NCI-H524 treated with DMSO at 0.1 percent for 48 hours (cell line): Measurements from ENCODE around the gene ARPC4.

Experiments
- DNase-seq: peaks from one replicate; lab custom pipeline; 2025; lab: John Stamatoyannopoulos, UW

The ARPC4 gene

DNA sequence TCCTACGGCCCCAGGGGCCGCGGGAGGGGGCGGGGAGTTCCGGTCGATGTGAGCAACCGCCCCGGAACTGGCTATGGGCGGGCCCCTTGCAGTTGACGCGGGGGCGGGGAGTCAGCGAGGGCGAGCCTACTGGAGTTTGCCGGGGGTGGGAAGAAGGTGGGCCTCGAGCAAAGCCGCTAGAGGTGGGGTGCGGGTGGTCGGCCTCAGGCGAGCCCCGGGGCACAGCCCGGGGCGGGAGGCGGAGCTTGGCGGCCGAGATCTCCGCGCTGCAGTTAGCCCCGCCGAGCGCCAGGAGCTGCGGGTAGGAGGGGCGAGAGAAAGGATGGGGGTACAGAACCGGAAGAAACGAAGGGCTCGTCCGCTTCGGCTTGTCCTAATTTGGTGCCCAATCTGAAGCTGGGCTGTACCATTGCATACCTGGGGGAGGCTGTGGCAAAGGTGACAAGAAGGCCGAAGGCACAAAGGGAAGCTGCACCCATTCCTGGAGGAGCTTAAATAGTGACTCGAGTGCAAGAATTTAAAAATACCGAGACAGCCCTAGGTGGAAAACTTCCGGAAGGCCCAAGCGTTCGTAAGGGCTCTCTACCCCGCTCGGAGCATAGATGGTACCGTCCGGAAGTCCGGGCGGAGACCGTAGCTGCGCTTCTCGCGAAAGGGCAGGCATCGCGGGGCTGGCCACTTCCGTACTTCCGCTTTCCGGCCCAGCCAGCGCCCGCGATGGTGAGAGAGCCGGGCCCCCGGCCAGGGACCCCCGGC, at the start of gene ARPC4, which contains the start of gene TADA3:
Gene ARPC4, plus strand, starts transcription at position 678 of the 756 bp plus-strand sequence. Its CDS starts 40 bp downstream, at position 718.
Gene TADA3, minus strand, starts transcription at position 69 of the 756 bp plus-strand sequence. CDS start 1,007 bp downstream, outside the sequence.
- peak; percentile 74 for DNase-seq

DNA sequence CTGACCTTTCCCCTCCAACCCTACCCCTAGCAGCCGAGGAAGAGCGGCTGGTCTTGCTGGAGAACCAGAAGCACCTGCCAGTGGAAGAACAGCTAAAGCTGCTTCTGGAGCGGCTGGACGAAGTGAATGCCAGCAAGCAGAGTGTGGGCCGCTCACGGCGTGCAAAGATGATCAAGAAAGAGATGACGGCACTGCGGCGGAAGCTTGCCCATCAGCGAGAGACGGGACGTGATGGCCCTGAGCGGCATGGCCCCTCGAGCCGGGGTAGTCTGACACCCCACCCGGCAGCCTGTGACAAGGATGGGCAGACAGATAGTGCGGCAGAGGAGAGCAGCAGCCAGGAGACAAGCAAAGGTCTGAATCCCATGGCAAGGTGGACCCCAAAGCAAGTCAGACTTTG, 49.3 kb upstream of the ARPC4 start:
- DNase-seq = no peak

DNA sequence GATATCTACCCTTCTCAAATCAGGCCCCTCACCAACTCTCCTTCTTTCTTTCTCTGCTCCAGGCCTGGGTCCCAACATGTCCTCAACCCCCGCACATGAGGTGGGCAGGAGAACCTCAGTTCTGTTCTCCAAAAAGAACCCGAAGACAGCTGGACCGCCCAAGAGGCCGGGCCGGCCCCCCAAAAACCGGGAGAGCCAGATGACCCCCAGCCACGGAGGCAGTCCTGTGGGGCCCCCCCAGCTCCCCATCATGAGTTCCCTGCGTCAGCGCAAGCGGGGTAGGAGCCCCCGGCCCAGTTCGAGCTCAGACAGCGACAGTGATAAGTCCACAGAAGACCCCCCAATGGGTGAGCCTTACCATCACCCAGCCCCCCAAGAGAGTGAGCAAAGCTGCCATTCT, 48.7 kb upstream of the ARPC4 start:
- DNase-seq = no peak

DNA sequence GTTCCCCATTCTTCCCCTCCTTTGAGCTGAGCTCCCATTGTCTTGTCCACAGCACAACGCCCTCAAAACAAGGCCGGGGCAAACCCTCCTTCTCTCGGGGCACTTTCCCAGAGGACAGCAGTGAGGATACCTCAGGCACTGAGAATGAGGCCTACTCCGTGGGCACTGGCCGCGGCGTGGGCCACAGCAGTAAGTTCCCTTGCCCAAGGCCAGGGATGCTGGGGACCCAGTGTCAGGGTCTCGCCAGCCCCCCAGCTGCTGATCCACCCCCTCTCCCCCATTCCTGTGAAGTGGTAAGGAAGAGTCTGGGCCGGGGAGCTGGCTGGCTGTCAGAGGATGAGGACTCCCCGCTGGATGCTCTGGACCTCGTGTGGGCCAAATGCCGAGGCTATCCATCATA, 47.4 kb upstream of the ARPC4 start:
- no peak for DNase-seq

DNA sequence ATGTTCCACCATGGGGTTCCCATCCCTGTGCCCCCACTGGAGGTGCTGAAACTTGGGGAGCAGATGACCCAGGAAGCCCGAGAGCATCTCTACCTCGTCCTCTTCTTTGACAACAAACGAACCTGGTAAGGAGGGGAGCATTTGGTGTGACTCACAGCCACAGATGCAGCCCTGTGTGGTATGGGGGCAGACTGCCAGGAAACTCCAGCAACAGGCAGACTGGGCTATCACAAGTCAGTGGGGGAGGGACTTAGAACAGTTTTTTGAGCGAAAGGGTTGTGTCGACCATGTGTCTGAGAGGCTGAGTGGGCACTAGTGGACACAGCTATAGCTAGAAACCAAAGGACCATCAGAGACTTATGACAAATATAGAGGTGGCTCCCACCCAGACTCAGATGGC, 46.6 kb upstream of the ARPC4 start:
- no peak for DNase-seq

DNA sequence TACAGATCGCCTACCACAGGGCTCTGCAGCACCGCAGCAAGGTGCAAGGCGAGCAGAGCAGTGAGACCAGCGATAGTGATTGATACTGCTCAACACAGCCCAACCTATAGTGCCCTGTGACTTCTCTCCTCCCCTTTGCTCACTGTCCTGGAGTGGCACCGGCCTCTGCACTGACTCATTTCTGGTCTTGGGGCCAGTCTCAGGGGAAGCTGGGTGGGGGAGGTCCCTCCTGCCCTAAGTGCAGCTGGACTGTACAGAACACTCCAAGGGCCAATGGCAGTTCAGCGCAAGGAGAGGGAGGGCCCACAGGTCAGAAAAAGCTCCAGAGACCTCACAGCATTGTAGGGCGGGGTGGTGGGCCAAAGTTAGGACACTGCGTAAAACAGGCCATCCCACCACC, 45.6 kb upstream of the ARPC4 start:
- no peak for DNase-seq

DNA sequence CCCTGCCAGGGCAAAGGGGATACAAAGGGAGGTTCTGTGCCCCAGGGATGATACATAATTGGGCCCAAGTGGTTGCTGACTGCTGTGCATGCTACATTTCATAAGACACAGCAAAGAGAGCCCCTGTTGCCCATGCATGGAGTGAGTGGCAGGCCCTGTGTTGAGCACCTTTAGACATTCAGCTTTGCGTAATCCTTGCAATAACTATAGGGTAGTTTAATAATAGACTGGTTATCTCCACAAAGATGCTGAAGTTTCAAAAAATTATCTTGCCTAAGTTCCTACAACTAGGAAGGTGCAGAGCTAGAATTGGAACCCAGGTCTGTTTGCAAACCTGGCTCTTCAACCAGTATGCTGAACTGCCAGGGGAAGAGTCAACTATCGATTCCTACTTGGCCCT, 44.9 kb upstream of the ARPC4 start:
- DNase-seq = no peak

DNA sequence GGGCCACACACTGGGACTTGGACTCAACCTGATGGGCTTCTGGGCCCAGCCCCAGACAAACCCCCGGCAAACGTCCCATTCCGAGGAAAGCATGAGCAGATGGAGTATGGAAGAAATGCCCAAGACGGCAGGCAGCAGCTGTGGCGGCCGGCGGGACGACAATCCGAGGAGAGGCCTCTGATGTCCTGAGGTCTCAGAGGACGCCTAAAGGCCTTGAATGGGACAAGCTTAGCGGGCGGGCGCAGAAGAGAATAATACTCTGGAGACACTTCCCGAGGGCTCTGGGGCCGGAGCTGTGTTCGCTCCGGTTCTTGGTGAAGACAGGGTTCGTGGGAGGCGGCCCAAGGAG, 43.6 kb upstream of the ARPC4 start:
- DNase-seq = no peak

DNA sequence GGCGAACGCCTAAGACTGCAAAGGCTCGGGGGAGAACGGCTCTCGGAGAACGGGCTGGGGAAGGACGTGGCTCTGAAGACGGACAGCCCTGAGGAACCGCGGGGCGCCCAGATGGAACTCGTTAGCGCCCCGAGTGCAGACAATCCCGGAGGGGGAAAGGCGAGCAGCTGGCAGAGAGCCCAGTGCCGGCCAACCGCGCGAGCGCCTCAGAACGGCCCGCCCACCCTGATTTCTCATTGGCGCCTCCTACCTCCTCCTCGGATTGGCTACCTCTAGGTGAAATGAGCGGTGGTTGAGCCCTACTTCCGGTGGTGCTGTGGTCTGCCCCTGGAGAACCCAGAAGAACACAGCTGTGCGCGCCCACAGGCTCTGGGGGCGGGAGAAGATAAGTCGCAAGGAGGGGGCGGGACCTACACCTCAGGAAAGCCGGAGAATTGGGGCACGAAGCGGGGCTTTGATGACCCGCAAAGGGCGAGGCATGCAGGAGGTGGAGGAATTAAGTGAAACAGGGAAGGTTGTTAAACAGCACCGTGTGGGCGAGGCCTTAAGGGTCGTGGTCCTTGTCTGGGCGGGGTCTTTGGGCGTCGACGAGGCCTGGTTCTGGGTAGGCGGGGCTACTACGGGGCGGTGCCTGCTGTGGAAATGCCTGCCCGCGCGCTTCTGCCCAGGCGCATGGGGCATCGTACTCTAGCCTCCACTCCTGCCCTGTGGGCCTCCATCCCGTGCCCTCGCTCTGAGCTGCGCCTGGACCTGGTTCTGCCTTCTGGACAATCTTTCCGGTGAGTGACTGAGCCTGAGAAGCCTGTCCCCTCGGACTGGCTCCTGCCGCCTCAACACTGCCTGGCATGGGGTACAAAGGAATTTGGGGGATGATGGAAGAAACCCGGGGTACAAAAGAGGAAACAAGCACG, 43.0 kb upstream of the ARPC4 start, which contains the start of gene OGG1:
Gene OGG1, plus strand, starts transcription at position 308 of the 911 bp plus-strand sequence. Its CDS starts 335 bp downstream, at position 643.
- peak; percentile 91 for DNase-seq

DNA sequence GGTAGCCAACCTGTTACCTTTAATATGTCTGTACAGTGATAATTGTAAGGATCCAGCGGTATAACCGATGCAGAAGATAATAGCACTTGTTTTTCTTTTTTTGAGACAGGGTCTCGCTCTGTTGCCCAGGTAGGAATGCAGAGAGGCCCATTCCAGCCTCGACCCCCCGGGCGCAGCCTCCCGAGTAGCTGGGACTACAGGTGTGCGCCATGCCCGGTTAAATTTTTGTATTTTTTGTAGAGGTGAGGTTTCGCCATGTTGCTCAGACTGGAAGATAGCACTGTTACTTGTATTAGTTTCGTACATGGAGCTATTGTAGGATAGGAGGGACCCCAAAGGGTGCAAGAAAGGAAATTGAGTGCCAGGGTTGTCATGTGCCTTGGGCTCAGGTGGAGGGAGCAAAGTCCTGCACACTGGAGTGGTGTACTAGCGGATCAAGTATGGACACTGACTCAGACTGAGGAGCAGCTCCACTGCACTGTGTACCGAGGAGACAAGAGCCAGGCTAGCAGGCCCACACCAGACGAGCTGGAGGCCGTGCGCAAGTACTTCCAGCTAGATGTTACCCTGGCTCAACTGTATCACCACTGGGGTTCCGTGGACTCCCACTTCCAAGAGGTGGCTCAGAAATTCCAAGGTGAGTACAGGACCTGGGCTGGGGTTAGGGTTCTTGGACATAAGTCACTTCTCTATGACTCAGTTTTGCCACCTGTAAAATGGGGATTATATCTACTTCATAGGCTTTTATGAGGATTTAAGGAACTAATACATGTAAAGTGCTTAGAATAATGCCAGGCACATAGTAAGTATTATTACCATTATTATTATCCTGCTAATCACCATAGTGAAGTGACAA, 42.1 kb upstream of the ARPC4 start:
- DNase-seq = no peak

DNA sequence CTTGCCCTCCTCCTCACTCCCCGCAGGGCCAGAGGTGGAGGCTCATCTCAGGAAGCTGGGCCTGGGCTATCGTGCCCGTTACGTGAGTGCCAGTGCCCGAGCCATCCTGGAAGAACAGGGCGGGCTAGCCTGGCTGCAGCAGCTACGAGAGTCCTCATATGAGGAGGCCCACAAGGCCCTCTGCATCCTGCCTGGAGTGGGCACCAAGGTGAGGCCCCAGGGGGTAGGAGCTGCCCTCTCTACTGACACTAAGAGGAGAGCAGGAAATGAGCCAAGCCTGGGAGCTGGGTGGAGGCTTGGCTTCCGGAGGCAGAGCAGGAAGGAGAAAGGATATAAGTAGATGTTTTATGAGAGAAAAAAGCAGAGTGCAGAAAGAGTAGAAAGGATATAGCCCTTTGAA, 38.2 kb upstream of the ARPC4 start:
- DNase-seq = no peak

DNA sequence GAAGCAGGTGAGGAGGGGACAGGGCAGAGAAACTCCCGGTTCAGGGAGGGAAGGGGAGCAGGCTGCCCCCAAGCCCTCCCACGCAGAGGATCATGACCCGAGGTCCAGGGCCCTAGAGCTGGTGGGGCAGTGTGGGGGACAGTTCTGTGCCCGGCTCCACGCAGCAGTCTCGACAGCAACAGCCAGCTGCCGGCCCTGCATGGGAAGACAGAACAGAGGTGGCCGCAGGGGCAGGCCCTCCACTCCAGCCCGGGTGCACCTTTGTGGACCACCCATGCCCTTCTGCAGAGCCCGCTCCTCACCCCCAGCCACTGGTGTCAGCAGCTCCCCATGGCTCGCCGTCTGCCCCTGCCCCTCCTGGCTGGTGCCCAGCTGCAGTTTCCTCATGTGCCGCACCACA, 35.5 kb upstream of the ARPC4 start:
- no peak for DNase-seq

DNA sequence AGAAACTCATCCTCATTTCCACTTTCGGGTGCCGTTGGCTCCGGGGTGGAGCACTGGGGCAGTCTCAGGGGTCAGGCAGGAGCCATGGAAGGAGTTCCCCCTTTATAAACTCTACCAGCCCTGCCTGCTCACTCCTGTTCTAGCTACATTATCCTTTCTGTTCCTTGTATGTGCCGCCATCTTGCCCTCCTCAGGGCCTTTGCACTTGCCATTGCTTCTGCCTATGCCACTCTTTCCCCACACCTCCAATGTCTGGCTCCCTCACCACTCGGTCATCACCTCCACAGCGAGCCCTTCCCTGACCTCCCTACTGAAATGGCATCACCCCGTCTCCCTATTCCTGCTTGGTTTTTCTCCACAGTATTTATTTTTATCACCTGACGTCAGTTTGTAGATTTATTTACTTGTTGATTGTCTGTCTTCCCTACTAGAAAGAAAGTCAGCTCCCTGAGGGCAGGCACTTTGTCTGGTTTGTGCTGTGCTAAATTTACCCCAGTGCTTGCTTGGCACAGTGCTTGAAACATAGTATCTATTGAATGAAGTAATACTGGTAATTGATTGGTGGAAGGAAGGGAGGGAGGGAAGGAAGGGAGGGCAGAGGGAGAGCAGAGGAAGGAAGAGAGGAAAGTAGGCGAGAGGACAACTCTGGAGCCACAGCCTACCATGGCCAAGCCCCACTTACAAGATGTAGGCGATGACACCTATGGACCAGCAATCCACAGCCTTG, 31.9 kb upstream of the ARPC4 start:
- DNase-seq = no peak

DNA sequence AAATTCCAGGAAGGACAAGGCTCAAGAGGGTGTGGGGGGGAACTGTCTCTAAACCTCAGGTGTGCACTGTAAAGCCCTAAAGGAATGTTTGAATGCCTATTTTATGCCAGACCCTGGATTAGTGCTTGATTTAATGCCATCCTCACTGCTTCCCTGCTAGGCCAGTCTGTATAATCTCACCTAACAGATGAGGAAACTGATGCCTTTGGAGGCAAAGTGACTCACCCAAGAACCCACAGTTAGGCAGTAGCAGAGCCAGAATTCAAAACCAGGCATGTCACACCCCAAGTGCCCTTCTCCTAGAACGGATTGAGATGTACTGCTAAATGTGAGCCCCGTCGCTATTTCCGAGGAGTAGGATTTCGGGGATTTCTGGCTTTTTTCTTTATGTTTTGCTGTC, 31.0 kb upstream of the ARPC4 start:
- no peak for DNase-seq

DNA sequence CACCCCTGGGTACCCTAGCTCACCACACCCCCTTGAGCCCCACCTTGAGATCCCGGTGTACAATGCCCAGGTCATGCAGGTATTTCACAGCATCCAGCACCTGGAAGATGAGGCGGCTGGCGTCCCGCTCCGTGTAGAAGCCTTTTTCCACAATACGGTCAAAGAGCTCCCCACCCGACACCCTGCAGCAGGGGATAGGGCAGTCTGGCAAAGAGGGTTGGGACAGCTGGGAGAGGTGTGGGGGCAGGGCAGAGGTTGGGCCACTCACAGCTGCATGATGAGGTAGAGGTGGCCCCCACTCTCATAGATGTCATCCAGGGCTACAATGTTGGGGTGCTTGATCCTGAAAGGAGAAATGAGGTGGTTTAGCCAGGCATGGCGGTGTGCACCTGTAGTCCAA, 30.0 kb upstream of the ARPC4 start:
- DNase-seq = no peak

DNA sequence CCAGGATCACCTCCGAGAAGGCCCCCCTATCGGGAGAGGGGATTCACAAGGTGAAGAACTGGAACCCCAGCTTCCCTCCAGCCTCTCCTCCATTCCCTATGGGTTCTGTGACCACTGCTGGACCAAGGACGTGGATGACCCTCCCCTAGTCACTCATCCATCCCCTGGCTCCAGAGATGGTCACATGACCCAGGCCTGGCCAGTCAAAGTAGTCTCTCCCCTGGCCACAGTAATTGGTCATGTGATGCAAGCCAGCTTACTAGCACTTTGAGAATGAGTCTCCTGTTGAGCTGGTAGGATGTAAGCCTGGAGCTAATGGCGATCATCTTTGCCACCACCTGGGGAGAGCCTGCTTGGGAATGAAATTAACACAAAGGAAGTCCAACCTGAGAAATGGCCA, 27.0 kb upstream of the ARPC4 start:
- DNase-seq = no peak

DNA sequence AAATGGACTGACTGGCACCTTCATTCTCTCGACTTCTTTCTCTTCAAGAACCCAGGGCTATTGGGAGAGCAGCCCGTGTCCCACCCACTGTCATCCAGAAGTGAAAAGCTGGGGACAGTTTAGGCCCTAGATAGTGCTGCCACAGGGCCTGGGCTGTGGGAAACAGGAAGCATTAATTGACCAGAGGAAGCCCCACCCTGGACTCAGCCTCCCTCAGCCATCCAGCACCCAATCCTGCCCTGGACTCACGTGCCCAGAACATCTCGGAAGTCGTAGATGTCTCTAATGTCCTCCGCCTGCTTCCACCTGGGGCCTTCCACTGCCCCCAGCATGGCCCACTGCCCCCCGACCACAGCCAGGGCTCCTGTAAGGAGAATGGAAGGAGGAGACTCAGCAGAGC, 25.5 kb upstream of the ARPC4 start:
- DNase-seq = no peak

DNA sequence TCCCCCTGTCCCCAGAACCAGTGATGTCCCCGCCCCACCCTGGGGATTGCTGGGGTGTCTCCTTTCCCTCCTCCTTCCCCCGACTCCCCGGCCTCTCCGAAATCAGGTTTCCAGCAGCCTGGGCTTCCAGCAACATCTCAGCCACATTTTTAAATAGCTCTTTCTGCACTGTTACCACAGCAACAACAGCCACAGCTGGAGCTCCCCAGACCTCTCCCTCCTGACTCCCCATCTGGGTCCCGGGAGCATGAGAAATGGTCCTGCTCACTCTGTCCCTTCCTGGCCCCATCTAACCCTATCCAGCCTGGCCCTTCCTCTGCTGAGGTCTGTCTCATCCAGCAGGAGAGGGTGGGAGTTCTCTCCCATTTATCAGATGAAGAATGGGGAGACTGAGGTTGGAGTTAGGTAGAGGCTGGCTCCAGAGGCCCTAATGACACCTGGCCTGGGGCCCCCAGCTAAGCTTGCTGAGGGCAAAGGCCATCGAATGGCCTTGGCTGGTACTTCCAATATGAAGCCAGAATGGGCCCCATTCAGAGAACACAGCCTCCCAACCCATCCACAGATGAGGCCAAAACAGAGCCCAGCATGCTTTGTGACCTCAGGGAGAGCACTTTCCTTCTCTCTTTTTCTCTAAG, 24.6 kb upstream of the ARPC4 start:
- DNase-seq = no peak

DNA sequence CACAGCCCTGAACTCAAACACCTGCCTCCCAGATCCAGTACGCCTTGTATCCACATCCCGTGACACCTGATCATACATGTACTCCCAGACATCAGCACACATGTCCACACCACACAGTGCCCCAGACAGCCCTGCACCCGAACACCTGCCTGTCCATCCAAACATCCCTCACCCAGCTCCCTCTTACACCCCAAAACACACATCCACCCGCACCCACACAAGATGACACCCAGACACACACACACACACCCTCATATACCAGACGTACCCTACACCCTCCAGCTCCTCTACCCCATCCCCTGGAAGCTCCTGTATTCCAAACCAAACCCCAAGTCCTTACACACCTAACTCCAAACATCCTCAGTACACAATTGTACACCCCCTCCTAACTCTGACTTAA, 23.9 kb upstream of the ARPC4 start:
- DNase-seq = no peak

DNA sequence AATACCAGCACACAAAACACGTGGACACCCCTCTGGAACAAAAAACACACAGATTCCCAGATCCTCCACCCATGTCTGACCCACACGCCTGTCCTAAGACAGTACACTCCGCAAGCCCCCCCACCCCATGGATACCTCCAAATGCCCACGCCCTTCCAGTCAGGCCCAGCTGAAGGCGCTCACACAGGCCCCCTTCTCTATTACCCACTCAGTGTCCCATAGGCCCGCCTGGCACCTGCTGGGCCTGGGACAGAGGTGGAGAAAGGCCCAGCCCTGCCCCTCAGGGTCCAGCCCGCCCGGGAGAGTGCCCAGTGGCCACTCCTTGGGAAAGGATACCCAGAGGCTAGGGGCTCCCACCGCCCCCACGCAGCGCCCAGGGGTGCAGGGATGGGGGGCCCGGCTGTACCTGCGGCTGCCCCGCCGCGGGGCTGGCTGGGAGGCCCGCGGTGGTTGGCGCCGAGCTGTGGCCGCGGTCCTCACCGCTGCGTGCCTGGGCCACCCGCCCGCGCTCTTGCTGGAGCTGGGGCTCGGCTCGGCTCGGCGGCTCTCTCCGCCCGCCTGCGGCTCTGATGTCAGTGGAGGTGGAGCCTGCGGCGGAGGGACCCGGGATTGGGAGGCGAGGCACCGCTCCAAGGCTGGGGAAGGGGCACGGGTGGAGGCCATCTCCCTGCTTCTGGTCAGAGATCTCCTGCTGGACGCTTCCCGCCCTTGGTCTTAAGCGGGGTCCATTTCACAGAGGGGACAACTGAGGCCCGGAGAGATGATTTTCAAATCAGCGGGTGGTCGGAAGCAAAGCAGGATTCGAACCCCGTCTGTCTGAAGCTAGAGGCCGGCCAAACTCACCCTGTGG, 23.2 kb upstream of the ARPC4 start, which contains the start of gene CAMK1:
Gene CAMK1, minus strand, starts transcription at position 522 of the 850 bp plus-strand sequence. CDS start 2,198 bp downstream, outside the sequence.
- no peak for DNase-seq
